T-helper 9 cell (primary cell): Measurements from ENCODE around the gene ZNF23.

Source experiments
- DNase-seq: peaks from one replicate; pipeline ENCODE4 v3.0.0-alpha.2; 2020

The ZNF23 gene

DNA sequence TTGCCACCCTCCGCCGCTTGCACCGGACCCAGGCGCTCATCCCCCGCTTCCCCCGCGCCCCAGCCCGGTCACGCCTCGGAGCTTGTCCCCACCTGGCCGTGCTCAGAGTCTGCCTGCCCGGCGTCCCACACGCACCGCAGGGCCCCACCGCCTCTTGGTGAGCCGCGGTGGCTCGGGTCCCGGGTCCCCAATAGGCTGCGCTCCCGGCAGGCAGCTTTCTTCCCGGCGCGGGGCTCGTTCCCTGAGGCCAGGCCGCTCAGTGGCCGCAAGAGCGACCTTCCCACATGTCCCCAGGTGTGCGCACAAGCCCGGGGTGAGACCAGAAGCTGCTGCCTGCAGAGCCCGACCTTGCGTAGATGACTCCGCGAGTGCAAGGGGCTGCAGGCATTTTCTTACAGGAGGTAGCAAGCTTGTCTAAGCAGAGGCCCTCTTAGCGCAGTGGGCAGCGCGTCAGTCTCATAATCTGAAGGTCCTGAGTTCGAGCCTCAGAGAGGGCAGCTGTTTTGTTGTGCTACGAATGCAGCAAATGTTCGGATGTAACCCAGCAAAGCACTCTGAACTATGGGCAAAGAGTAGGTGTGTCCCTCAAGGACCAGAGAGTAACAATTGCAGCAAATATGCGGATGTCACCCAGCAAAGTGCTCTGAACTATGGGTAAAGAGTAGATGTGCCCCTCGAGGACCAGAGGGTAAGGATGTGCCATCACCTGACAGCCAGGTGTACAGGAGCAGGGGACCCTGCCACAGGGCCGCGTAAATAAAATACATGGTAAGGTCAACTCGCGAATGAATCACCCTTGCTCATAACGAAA lies 35.8 kb downstream of the ZNF23 start:
- peak; percentile 60 for DNase-seq

DNA sequence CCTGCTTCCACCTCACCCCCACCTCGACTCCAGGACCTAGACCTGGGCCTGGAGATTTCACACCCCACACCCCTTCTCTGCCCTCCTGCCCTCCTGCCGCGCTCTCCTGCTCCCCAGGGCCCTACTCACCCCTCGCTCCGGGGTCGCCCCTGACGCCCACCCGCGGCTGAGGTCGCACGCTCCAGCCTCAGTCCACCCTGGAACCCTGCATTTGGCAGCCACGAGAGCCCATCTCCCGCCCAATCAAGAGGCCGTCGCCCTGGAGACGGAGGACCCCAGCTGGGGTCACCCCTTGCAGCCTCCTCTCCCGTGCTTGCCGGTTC lies 36.3 kb downstream of the ZNF23 start:
- no peak for DNase-seq

- DNase-seq = no peak
Observed at GRCh38 chr16:71424626-71425025, 37.4 kb downstream of the ZNF23 start.

GRCh38 chr16:71423865-71424264 lies 38.2 kb downstream of the ZNF23 start:
- DNase-seq = no peak

DNA sequence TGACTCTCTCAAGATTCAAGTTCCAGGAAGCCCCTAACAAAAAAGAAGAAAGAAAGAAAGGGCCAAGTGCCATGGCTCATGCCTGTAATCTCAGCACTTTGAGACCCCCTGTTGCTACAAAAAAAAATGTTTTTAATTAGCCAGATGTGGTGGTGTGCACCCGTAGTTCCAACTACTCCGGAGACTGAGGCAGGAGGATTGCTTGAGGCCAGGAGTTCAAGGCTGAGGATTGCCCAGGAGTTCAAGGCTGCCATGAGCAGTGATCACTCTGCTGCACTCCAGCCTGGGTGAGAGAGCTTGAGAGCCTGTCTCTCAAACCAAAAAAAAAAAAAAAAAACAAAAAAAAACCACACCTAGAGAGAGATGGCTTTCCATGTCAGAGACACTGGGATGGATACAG lies 39.0 kb downstream of the ZNF23 start:
- no peak for DNase-seq

GRCh38 chr16:71421911-71422310 lies 40.1 kb downstream of the ZNF23 start:
- peak; percentile 16 for DNase-seq

- DNase-seq = no peak
Observed at GRCh38 chr16:71414038-71414437, 48.0 kb downstream of the ZNF23 start.

DNA sequence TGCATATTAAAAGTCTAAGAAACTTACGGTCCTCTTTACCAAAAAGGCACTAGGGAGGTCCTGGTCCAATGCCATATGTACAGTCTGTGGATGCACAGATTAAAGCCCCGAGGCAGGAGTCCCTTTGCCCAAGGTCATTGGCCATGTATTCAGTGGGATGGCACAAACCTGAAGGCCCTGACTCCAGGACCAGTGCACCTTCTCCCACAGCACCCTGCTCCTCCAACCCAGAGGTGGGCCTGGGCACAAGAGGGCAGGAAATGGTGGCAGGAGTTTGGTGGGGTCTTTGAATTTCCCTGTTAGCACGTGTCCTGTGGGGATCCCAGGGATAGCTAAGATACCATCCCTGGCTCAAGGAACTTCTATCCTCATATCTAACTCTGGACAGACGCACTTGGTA lies 48.7 kb downstream of the ZNF23 start:
- no peak for DNase-seq

GRCh38 chr16:71412270-71413160 lies 49.5 kb downstream of the ZNF23 start:
- peak; percentile 61 for DNase-seq

DNA sequence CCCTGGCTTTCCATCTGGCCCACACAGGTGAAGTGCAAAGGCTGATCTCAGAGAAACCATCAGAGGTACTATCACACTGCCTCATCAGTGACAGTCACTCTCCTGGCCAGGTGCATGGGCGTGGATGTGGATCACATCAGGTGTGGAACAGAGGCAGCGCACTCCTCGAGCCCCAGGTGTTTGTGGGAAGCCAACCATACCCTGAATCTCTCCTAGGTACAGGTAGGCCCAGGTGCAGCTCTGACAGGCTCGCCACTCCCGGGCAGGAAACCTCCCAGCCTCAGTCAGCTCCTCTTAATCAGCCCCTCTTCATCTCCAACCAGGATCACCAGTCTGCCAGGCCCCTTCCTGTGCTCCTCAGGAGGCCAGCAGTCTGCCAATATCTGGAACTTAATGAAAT lies 51.9 kb downstream of the ZNF23 start:
- DNase-seq = no peak

- no peak for DNase-seq
Observed at GRCh38 chr16:71409011-71409775, 52.9 kb downstream of the ZNF23 start.

DNA sequence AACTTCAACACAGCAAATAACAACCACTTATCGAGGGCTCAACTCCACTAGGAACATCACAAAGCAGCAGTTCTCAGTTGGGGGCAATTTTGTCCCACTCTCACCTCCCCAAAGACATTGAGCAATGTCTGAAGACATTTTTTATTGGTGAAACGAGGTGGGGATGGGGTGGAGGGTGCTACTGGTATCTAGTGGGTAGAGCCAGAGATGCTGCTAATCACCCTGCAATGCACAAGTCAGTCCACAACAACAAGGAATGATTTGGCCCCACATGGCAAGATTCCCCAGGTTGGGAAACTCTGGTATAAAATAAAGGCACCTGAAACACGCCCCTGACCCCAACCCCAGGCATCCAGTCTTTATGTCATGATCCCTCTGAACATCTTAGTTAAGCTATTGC lies 53.5 kb downstream of the ZNF23 start:
- no peak for DNase-seq

DNA sequence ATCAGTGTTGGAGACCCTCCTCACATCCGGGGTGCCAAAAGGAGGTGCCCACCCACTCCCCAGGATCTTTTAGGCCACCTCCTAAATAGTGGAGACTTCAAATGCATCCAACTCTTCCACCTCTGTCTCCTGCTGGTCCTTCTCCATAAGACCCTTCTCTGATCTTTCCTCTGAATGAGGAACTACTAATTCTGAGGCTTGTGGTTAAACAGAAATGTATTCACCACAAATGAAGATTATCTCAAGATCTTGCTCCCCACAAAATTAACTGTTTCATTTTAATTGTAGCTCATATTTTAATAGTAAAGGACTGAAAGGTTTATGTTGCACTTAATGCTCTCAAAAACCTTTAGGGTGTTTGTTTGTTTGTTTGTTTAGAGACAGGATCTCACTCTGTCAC lies 54.3 kb downstream of the ZNF23 start:
- no peak for DNase-seq

- DNase-seq = no peak
Observed at GRCh38 chr16:71406724-71407123, 55.3 kb downstream of the ZNF23 start.

DNA sequence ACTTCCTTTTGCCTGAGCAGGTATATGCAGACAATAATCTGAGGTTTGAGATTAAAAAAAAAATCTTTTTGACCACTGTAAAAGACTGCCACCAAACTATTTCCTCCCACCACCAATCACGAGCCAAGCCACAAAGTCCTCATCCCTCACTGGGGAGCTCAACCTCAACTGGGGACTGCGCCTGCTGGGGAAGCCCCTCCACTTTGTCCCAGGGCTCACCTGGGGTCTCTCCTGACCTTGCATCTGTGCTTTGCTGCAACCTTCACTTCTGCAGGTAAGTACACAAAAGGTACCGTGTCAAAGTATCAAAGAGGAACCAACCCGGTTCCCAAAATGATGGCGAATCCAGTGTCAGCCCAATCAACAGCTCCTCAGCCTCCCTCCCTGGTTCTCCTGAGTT lies 55.7 kb downstream of the ZNF23 start:
- no peak for DNase-seq

- DNase-seq = no peak
Observed at GRCh38 chr16:71404364-71404763, 57.7 kb downstream of the ZNF23 start.

GRCh38 chr16:71402674-71403073 lies 59.4 kb downstream of the ZNF23 start:
- no peak for DNase-seq

- DNase-seq = no peak
Observed at GRCh38 chr16:71402007-71402406, 60.0 kb downstream of the ZNF23 start.

DNA sequence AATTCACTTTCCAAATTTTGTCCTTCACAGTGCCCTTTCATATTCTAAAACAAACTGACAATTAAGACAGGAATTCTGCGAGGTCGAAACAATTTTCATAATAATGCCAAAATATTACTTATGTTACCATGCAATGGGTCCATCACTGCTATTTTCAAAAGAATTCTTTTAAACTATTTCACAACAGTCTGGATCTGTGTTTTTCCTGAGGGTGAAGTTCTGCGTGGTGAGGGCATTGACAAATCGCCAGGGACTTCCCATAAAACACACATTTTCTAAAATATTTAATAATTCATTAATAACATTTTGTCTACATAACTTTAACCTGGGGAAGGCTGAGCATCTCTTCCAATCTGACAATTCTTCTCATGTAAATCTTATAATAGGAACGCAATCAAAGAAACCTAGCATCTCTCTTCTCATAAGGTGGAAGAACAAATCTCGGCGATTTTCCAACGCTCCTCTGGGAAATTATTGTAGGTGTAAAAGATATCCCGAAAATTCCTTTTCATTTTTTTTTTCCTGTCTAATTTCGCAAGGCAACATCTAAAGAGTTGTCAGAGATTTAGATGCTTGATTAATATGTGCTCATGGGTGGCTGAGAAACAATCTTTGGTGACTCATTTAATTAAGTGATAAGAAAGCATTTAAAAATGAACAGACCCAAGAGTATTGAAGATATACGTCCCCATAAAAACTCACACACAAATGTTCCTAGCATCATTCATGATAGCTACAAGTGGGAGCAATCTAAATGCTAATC lies 62.1 kb downstream of the ZNF23 start:
- DNase-seq = no peak
